Ascending aorta (tissue), 2 donors: ENCODE results near the gene CDHR1. TPM values are rescaled to one million over a fixed set of nuclear protein-coding genes. Genes with fewer than 3 reads are reported as not detected.
"Not testable (repeated sequence)": the region's sequence is repeated elsewhere in the genome, so short reads cannot be mapped to it uniquely, and the experiment has no call there.

Source experiments
- DNase-seq, 2 donors: peaks; one replicate each; pipeline ENCODE4 v3.0.0-alpha.2; 2019; ENCODE audit warnings: low spot score in 2 of 2
- H3K27ac ChIP-seq, 2 donors: fragments of 200-600 bp; sonication (generic); one replicate each; pipeline ENCODE4 v1.5.1; 2016 to 2017; ENCODE audit warnings: mild to moderate bottlenecking in 1 of 2
- H3K27me3 ChIP-seq: fragments of 200-600 bp; sonication (generic); one replicate; pipeline ENCODE4 v1.5.1; 2017
- H3K36me3 ChIP-seq, 2 donors: fragments of 200-600 bp; sonication (generic); one replicate each; pipeline ENCODE4 v1.5.1; 2016
- H3K4me1 ChIP-seq, 2 donors: fragments of 200-600 bp; sonication (generic); one replicate each; pipeline ENCODE4 v1.5.1; 2016 to 2017; ENCODE audit warnings: mild to moderate bottlenecking in 1 of 2
- H3K4me3 ChIP-seq, 2 donors: fragments of 200-600 bp; sonication (generic); one replicate each; pipeline ENCODE4 v1.5.1; 2016 to 2017; ENCODE audit warnings: mild to moderate bottlenecking in 1 of 2
- H3K9me3 ChIP-seq, 2 donors: fragments of 200-600 bp; sonication (generic); one replicate each; pipeline ENCODE4 v1.5.1; 2016
- intact Hi-C: fragments of 100-400 bp; cut with DNase I; formaldehyde crosslinking; loops from one replicate; pipeline ENCODE4 v1.15.1; 2023
- total RNA-seq: library from RNA; depleted of rRNA; stranded (reverse); fragments of >200 nt; gene quantifications from one replicate; pipeline ENCODE4 v1.1.0, GENCODE V29; 2016
- TF ChIP-seq, protein P1 (sequence below), 3 experiments: fragments of 200-600 bp in 2 of 3; fragments of 450-650 bp in 1 of 3; sonication (generic) in 2 of 3; IDR thresholded peaks; one replicate each; pipeline ENCODE4 v1.5.1; 2016 to 2019; ENCODE audit warnings: antibody characterized with exemption in 3 of 3, mild to moderate bottlenecking in 1 of 3, moderate library complexity in 1 of 3

CDHR1 gene
- total RNA-seq, result not detected

DNA sequence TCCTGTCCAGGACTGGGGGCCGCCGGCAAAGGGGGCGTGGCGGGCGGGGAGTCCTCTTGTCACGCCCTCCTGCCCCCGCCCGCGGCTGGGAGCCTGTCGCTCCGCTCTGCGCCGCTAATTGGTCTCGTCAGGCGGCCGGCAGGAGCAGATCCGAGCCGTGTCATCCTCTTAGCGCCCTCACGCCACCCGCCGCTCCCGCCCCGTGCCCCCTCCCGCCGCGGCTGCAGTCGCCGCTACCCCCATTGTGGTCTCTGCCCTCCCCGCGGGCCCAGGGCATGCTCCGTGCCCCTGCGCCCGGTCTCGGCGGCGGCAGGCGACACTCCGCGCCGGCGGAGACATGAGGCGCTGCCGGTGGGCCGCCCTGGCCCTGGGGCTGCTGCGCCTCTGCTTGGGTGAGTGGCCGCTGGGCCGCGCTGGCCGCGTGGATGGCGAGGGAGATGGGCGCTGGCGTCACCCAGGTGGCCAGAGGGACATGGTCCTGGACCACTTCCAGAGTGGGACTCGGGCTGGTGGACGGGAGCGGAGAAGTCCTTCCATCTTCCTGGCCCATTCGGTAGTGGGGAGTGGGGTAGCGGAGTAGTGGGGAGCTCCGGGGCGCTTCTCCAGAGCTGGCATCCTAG, at the start of gene CDHR1:
TSS of gene CDHR1 (plus strand) at position 114 of the 620 bp plus-strand sequence. CDS start at position 338, 224 bp downstream.
- peak within 1 kb of the TSS; percentile 48 to 61 for H3K4me3 ChIP-seq
- no peak within 1 kb of the TSS for H3K27ac ChIP-seq
- no peaks in the 10 kb centered on the region for H3K36me3 ChIP-seq
- H3K9me3 ChIP-seq, result no peaks in the 10 kb centered on the region
- no peaks in the 10 kb centered on the region for H3K27me3 ChIP-seq
- no peaks in the 10 kb centered on the region for H3K4me1 ChIP-seq
- TF ChIP-seq, protein P1, sequence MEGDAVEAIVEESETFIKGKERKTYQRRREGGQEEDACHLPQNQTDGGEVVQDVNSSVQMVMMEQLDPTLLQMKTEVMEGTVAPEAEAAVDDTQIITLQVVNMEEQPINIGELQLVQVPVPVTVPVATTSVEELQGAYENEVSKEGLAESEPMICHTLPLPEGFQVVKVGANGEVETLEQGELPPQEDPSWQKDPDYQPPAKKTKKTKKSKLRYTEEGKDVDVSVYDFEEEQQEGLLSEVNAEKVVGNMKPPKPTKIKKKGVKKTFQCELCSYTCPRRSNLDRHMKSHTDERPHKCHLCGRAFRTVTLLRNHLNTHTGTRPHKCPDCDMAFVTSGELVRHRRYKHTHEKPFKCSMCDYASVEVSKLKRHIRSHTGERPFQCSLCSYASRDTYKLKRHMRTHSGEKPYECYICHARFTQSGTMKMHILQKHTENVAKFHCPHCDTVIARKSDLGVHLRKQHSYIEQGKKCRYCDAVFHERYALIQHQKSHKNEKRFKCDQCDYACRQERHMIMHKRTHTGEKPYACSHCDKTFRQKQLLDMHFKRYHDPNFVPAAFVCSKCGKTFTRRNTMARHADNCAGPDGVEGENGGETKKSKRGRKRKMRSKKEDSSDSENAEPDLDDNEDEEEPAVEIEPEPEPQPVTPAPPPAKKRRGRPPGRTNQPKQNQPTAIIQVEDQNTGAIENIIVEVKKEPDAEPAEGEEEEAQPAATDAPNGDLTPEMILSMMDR (IDR thresholded peaks at IDR 0.05), result no peak
- intact Hi-C loops, result no loop called here
- DNase-seq, result no peak

DNA sequence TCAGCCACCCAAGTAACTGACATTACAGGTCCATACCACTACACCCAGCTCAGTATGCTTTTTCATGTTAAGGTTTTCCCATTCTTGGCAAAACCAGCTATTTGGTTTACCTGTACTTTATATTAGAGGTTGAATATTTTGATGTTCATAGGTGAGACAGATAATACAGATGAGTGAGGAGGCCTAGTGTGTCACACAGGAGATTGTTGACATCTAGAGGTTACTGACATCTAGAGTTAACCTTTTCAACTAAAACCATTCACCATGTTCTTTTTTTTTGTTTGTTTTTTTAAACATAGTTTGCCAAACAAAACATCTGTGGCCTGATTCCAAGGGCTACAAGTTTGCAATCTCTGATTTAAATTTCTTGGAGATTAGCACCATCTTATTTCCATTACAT, 47.0 kb upstream of the CDHR1 start:
- TF ChIP-seq, protein P1 (IDR thresholded peaks at IDR 0.05), result no peak
- H3K9me3 ChIP-seq, result no peaks in the 10 kb centered on the region
- intact Hi-C loops, result no loop called here

DNA sequence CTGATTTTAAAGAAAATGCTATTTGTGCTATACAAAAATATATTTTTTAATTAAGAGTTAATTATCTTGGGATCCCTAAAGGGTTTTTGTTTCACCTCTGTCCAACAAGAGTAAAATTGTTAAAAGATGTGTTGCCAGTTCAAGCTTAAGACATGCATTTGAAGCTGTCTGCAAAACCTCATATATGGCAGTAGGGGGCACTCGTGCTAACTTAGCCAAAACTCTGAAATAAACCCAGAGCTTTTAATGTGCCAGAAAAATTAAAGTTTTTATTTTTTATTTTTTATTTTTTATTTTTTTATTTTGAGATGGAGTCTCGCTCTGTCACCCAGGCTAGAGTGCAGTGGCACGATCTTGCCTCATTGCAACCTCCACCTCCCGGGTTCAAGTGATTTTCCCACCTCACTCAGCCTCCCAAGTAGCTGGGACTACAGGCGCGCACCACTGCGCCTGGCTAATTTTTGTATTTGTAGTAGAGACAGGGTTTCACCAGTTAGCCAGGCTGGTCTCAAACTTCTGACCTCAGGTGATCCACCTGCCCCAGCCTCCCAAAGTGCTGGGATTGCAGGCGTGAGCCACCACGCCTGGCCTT, 46.2 kb upstream of the CDHR1 start:
- peaks cover 87 to 94% of the 10 kb centered on the region in 2 donors for H3K36me3 ChIP-seq
- H3K4me3 ChIP-seq, H3K27me3 ChIP-seq, H3K4me1 ChIP-seq, intact Hi-C loops, H3K27ac ChIP-seq, DNase-seq, H3K9me3 ChIP-seq: not testable (repeated sequence)
- TF ChIP-seq, protein P1 (IDR thresholded peaks at IDR 0.05), result peak in 2 of 3 experiments; percentile 39 to 56

More for the DNA sequence above, 47.0 kb upstream of the CDHR1 start:
- DNase-seq, result no peak
- H3K36me3 ChIP-seq, result peaks cover 83 to 94% of the 10 kb centered on the region in 2 donors
- no peak overlapping the region for H3K27ac ChIP-seq
- H3K4me1 ChIP-seq, result no peaks in the 10 kb centered on the region
- H3K4me3 ChIP-seq, result no peak overlapping the region
- H3K27me3 ChIP-seq, result no peaks in the 10 kb centered on the region

DNA sequence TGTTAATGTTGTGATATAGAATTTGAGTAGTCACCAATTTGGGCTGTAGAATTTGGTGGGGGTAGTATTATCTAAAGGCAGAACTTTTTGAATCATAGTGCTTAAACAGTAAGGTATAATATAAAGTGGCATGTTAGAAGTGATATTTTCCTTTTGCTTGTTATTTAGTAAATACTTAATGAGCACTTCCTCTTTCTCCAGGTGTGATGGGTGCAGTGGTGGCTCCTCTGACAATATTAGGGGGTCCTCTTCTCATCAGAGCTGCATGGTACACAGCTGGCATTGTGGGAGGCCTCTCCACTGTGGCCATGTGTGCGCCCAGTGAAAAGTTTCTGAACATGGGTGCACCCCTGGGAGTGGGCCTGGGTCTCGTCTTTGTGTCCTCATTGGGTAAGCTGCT, 44.5 kb upstream of the CDHR1 start:
- no peak overlapping the region for H3K4me3 ChIP-seq
- no peak for DNase-seq
- H3K27ac ChIP-seq, result no peak overlapping the region
- H3K4me1 ChIP-seq, result no peaks in the 10 kb centered on the region
- intact Hi-C loops, result no loop called here
- TF ChIP-seq, protein P1 (IDR thresholded peaks at IDR 0.05), result no peak
- H3K27me3 ChIP-seq, result no peaks in the 10 kb centered on the region
- no peaks in the 10 kb centered on the region for H3K9me3 ChIP-seq
- peaks cover 83 to 85% of the 10 kb centered on the region in 2 donors for H3K36me3 ChIP-seq

DNA sequence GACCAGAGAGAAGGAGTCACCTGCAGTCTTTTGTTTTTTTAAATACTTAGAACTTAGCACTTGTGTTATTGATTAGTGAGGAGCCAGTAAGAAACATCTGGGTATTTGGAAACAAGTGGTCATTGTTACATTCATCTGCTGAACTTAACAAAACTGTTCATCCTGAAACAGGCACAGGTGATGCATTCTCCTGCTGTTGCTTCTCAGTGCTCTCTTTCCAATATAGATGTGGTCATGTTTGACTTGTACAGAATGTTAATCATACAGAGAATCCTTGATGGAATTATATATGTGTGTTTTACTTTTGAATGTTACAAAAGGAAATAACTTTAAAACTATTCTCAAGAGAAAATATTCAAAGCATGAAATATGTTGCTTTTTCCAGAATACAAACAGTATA, 41.6 kb upstream of the CDHR1 start:
- TF ChIP-seq, protein P1 (IDR thresholded peaks at IDR 0.05), result no peak
- intact Hi-C loops, result no loop called here
- H3K27ac ChIP-seq, result no peak overlapping the region
- H3K9me3 ChIP-seq, result no peaks in the 10 kb centered on the region
- no peaks in the 10 kb centered on the region for H3K4me1 ChIP-seq
- no peaks in the 10 kb centered on the region for H3K27me3 ChIP-seq
- H3K36me3 ChIP-seq, result peaks cover 56 to 62% of the 10 kb centered on the region in 2 donors
- no peak overlapping the region for H3K4me3 ChIP-seq
- DNase-seq, result no peak
